Measurements from ENCODE around the gene SIM2.

Gene SIM2

DNA sequence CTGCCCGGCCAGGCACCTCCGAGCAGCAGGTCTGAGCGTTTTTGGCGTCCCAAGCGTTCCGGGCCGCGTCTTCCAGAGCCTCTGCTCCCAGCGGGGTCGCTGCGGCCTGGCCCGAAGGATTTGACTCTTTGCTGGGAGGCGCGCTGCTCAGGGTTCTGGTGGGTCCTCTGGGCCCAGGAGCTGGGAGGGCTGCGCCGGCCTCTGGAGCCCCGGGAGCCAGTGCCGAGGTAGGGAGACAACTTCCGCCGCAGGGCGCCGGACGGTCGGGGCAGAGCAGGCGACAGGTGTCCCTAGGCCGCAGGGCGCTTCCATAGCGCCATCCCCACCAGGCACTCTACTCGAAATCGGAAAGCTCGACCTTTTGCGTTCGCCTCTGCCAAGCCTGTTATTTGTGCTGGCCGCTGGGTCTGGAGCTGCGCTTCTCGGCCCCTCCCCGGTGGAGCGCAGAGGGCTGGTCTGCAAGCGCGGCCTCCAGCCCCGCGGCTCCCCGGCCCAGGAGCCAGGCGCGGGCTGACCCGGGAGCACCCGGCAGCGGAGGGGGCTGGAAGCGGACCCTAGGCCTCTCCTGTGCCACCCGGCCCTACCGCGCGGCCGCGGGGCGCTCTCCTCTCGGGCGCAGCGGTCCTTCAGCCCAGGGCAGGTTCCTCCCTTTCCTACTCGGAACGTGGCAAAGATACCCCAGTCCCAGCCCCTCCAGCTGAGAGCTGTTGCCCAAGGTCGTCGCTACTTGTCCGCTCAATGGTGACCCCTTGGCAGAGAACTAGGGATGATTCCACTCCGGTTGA is 2.2 kb downstream of the SIM2 start:
- peak; percentile 62 for DNase-seq (ENCODE audit: low spot score)

DNA sequence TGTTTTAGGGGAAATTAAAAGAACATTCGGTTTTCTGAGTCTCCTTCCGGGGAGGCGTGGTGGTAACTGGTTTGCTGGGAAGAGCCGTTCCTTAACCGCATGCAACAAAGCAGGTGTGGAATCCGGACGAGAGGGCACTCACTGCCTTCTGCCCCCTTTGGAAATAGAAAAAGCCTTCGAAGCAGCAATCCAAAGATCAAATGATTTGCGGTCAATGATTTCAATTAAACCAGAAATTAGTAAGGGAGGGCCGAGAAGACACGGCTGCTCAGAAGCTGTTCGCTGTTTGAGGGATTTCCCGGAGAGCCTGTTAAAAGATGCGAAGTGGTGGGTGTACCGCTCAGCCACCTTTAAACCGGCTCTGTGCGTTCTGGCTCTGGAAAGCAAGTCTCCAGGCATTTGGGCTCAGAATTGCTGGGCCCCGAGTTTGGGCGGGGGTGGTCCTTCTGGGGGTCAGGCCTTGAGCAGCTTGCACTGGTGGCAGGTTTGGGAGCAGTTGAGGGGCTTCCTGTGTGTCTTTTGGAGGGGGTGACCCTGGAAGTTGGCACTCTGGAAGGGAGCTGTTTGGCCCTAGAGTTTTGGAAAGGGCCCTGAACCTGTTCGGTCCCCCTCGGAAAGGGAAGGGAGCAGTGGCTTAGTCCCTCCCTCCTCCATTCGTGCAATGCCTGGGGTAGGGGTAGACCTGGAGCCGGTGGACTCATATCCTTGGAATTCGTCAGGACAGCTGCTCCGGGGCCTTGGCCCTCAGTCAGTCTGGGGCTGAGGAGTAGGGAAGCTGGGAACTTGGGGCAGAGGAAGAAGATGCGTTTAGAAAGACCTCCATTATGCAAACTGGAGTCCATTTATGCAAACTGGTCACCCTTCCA is 3.1 kb downstream of the SIM2 start:
- DNase-seq (ENCODE audit: low spot score), result no peak

DNA sequence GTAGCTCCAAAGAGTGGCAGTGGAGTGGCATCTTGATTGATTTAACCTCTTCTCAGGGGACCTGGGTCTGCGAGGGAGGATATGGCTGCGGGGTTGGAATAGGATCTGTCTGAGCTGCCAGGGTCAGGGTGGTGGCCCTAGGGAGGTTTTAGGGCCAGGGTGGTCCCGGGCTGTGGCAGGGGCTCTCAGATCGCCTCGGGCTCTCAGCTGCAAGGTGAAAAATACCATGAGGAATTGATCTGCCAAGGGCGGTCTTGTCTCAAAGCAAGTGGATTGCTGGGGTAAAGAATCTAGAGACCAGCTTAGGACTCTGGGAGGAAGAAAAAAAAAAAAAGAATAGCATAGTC is 3.7 kb downstream of the SIM2 start:
- no peak for DNase-seq (ENCODE audit: low spot score)

DNA sequence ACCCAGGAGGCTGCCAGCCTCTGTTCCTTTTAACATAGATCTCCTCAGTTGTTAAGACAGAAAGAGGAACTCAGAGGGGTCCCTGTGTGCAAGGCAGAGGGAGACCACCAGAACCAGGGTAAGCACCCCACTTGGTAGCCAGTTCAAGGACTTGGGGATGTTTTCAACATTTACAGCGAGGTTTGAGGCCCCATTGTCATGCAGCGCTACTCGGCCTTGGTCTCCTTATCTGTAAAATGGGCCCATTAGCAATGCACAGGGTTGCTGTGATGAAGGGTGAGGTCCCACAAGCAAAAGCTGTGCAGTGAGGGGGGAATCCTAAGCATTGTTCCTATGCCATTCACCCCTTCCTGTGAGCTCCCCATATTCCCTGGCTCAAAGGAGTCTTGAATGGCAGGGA is 4.2 kb downstream of the SIM2 start:
- DNase-seq (ENCODE audit: low spot score), result no peak

DNA sequence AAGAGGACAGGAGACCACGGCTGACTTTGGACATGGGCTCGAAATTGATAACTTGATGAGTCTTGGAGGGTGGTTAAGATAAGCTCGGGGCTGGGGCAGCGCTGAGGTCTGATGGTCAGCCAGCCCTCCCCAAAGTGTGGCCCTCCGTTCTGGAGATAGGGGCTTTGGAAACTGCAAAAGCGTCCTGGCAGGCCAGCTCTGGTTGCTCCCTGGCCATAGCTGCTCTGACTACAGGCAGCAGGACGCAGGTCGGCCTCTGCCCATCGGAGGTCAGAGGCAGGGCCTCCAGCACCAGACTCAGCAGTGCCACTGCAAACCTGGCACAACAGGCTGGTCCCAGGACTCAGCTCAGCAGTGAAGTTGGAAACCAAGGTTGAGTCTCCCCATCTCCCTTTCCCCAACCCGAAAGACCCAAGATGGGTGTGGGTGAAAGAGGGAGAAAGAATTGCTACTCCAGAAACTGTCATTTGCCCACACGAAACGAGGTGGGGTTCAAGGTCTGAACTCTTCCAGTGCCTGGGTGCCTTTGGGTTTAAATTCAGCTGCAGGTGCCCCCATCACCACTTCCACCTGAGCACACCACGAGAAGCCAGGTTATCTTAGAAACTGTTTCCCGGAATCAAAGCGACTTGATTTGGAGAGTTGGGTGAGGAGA is 4.8 kb downstream of the SIM2 start:
- no peak for DNase-seq (ENCODE audit: low spot score)

DNA sequence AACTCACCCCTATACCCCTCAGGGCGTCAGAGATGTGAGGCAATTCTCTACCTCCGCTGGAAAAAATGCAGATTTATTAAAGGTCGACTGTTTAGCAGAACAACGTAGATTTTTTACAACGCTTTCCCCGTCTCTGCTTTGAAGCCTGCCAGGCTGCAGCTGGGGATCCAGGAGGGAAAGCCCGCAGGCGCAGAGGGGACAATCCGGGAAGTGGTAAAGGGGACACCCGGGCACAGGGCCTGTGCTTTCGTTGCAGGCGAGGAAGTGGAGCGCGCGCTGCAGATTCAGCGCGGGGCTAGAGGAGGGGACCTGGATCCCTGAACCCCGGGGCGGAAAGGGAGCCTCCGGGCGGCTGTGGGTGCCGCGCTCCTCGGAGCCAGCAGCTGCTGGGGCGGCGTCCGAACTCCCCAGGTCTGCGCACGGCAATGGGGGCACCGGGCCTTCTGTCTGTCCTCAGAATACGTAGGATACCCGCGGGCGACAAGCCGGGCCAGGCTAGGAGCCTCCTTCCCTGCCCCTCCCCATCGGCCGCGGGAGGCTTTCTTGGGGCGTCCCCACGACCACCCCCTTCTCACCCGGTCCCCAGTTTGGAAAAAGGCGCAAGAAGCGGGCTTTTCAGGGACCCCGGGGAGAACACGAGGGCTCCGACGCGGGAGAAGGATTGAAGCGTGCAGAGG is 5.5 kb downstream of the SIM2 start:
- no peak for DNase-seq (ENCODE audit: low spot score)

DNA sequence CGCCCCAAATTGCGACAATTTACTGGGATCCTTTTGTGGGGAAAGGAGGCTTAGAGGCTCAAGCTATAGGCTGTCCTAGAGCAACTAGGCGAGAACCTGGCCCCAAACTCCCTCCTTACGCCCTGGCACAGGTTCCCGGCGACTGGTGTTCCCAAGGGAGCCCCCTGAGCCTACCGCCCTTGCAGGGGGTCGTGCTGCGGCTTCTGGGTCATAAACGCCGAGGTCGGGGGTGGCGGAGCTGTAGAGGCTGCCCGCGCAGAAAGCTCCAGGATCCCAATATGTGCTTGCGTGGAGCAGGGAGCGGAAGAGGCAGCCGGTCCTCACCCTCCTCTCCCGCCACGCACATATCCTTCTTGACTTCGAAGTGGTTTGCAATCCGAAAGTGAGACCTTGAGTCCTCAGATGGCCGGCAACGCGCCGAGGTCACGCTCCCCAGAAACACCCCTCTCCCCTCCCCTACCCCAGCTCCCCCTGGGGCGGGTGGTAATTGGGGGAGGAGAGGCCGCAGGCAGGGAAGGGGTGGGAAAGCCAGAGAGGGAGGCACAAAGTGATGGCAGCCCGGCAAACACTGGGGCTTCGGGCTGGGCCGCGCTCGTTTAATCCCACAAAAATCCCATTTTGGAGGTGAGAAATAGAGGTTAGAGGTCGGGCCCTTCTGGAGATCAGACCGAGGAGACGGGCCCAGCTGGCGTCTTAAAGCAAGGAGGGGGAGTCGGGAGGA is 6.2 kb downstream of the SIM2 start:
- DNase-seq (ENCODE audit: low spot score), result no peak

DNA sequence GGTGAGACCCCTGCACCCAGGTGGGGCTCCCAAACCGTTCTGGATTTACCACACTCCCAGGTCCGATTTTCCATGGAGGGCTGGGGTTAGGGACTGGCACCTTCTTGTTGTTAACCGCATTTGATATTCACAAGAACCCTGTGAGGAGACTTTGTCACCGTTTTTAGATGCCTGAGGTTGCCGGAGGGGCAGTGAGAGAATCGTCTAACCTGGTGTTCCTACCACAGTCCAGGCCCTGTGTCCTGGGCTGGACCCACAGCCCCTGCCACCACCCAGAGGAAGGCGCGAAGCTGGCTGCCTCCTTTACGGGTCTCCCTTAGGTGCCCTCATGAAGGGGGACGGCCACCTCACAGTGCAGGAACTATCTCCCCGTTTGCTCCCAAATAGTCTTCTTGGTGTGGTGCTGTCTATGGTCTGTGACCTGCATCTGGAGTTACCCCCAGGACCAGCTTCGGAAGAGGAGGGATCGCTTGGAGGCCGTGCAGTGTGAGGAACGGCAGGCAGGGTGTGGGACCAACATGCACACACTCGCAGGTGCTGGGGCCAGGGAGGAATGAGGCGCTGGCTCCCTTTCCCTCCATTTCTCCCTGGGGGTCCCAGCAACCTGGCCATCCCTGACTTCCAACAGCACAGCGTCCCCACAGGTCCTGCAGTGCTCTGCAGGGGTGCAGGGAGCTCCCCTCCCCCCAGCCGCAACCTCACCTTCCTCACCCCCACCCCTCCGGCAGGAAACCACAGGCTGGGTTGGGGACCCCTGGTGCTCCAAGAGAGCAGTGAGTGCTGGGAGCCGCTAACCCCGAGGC is 7.0 kb downstream of the SIM2 start:
- DNase-seq (ENCODE audit: low spot score), result no peak

DNA sequence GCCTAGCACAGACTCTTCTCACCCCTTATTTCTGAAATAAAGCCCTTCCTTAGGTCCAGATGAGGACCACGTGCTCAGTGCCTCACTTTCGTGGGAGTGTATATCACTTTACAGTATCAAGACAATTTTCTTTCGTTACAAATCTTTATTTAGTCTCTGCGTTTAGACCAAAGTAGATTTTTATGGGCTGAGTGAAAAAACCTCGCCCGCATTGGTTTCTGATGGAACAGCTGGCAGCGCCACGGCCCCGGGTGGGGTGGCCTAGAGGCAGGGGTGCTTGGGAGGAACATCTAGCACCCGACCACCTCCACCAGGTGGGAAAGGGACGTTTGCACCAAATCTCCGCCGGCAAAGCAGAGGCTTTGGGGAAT is 7.6 kb downstream of the SIM2 start:
- no peak for DNase-seq (ENCODE audit: low spot score)

DNA sequence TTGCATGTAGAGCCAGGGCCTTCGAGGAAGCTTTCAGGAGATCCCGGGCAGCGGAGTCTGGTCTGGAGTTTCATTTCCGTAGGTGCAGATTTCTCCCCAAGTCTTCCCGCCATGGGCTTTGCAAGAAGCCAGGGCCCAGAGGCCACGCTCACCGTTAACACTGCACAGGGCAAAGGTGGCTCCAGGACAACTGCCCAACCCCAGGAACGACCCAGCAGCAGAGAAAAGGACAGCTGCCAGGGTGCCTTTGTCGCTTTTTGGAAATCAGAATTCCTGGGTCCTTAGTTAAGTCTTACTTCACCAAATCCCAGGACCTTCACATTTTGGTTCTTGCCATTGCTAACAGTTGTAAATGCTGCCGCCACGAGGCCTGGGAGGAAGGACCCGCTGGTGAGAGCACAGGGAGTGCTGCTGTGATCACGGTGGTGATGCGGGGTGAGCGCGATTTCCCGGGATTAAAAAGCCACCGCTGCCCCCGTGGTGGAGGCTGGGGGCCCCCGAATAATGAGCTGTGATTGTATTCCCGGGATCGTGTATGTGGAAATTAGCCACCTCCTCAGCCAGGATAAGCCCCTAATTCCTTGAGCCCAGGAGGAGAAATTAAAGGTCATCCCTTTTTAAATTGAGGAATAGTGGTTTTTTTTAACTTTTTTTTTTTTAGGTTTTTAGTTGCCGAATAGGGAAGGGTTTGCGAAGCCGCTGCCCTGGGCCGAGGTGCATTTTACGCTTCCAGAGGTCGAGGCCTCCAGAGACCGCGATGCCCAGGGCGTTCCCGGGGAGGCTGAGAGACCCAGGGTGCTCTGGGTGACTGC is 8.2 kb downstream of the SIM2 start:
- peak; percentile 63 for DNase-seq (ENCODE audit: low spot score)

DNA sequence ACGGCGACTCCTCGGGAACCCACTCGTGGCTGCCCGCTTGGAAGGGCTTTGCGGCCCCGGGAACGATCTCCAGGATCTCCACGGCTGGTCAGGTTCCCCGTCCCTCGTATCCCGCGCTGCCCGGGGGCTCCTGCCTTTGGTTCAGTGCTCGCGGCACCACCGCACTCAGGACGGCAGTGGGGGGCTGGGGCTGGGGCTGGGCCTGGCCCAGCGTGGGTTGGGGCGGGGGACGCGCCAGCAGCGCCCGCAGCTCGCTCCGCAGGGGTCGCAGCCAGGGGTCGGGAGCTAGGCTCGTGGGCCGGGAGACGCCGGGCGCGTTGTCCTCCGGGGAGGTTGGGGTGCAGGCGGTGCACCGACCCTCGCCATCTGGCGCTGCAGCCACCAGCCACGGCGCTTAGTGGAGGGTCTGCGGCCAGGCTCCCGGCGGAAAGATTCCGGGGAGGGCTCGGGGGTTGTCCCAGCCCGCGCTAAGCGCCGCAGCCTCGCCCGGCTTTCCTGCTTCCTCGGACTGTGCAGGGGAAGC is 8.9 kb downstream of the SIM2 start:
- peak; percentile 54 for DNase-seq (ENCODE audit: low spot score)

DNA sequence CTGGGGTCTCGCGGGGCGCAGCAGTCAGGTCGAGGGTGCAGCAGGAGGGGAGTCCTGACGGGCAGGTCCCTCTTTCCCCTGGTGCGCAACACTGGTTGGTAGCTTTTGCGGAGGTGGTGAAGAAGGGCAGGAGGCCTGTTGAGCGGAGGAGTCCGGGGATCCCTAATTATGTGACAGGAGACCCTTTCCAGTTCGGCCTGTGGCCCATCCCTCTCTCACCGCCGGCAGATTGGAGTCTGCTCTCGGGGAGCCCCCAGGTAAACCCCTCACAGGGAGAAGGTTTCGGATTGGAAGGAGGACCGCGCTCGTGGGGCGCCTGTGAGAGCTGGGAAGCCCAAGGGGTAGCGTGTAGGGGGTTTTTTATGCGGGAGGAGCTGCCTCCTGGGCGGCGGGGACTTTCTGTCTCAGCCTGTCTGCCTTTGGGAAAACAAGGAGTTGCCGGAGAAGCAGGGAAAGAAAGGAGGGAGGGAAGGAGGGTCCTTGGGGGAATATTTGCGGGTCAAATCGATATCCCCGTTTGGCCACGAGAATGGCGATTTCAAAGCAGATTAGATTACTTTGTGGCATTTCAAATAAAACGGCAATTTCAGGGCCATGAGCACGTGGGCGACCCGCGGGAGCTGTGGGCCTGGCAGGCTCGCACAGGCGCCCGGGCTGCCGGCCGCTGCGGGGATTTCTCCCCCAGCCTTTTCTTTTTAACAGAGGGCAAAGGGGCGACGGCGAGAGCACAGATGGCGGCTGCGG is 9.5 kb downstream of the SIM2 start:
- DNase-seq (ENCODE audit: low spot score), result peak; percentile 49

DNA sequence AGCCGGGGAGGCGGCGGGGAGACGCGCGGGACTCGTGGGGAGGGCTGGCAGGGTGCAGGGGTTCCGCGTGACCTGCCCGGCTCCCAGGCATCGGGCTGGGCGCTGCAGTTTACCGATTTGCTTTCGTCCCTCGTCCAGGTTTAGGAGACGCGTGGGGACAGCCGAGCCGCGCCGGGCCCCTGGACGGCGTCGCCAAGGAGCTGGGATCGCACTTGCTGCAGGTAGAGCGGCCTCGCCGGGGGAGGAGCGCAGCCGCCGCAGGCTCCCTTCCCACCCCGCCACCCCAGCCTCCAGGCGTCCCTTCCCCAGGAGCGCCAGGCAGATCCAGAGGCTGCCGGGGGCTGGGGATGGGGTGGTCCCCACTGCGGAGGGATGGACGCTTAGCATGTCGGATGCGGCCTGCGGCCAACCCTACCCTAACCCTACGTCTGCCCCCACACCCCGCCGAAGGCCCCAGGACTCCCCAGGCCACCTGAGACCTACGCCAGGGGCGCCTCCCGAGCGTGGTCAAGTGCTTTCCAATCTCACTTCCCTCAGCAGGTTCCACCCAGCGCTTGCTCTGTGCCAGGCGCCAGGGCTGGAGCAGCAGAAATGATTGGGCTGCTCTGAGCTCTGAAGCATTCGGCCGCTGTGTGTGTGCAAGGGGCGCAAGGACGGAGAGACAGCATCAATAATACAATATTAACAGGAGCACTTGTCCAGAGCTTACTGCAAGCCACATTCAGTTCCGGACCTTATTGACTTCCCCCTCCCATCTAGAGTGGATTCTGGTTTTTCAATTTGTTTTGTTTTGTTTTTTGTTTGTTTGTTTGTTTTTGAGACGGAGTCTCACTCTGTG is 10.3 kb downstream of the SIM2 start:
- DNase-seq (ENCODE audit: low spot score), result peak; percentile 34

DNA sequence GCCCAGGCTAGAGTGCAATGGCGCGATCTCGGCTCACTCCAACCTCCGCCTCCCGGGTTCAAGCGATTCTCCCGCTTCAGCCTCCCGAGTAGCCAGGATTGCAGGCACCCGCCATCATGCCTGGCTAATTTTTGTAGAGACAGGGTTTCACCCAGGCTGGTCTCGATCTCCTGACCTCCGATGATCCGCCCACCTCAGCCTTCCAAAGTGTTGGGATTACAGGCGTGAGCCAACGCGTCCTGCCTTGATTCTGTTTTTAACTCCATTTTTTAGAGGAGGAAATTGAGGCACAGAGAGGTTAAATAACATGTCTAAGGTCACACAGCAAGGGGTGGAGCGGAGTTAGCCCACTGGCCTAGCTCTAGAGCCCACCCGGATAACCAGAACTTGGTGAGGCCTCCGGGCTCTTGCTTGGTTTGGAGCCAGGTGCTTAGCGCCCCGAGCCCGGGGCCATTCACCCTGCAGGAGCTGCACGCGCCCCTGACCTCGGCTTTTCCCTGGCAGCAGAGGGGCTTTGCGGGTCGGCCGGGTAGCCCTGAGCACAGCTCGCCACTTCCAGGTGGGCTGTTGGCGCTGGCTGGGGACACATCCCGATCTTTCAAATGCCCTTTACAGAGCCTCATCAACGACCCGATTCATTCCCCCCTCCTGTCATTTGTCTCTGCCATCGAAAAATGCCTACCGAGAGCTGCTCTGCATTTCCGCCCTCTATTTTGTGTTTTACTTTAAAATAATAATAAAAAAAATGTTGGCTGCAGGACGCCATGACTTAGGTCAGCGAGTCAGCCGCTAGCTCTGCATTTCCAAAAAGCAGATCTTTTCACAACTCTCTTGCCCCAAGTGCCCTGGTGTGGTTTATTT is 11.2 kb downstream of the SIM2 start:
- DNase-seq (ENCODE audit: low spot score), result peak; percentile 53

DNA sequence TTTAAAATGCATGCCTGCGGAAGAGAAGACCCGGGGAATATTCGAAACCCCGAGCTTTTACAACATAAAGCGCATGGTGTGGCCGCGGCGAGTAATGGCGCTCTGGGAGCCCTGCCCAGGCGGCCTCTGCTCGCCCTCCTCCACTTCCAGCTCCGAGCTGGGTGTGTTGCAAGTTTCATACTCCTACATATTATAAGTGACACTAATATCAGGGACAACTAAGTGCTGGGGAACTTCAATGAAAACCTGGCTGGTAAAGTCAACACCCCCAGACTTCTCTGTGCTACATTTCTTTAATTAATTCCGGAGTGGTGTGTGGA is 11.8 kb downstream of the SIM2 start:
- peak; percentile 52 for DNase-seq (ENCODE audit: low spot score)

DNA sequence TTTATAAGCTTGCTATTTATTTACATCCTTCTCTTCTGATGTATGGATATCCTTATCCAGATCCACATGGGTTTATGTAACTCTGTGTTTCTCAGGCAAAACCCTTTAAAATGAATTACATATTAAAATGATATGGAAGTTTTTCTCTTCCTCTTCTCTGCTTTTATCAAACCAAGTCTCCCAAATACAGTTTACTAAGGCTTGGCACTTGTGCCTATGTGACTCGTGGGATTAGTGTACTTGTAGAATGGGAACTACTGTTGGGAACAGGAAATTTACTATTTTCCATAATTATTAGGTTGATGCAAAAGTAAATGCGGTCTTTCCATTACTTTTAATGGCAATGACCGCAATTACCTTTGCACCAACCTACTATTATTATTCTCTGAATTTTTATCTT is 14.8 kb downstream of the SIM2 start:
- no peak for DNase-seq (ENCODE audit: low spot score)

DNA sequence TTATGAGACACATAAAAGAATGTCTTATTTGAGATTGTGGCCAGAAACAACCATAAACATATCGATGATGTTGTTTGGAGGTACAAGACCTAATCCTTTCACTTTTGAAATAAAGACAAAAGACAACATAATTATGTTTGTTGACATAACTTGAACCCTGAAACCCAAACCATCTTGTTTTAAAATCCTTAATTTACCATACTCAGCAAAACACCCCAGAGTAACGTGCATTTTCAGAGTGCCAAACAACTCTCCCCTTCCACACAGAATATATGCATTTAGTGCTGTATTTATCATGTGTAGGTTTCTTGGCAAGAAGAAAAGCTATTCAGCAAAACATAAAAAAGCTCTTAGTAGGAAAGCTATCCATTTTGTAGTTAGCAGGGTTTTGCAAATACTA is 17.5 kb downstream of the SIM2 start:
- no peak for DNase-seq (ENCODE audit: low spot score)
